T1000 (cell line): Measurements from ENCODE around the gene SLC39A1.
A peak's percentile ranks its signal among the peaks of the same experiment; 100 is the strongest.
"Not testable (repeated sequence)": the region's sequence is repeated elsewhere in the genome, so short reads cannot be mapped to it uniquely, and the experiment has no call there.

ENCODE experiments used
- DNase-seq: peaks from one replicate; lab custom pipeline; 2025; ENCODE audit warnings: mixed read lengths; lab: John Stamatoyannopoulos, UW

SLC39A1 gene

GRCh38 chr1:153963030-153963849 lies at the start of gene SLC39A1:
SLC39A1 (minus strand) TSS chr1:153963537; CDS start chr1:153962715, 822 bp downstream.
- peak; percentile 93 for DNase-seq

GRCh38 chr1:154012543-154012942 lies 49.2 kb upstream of the SLC39A1 start:
- DNase-seq, result not testable (repeated sequence)

GRCh38 chr1:154012129-154012528 lies 48.8 kb upstream of the SLC39A1 start:
- DNase-seq, result no peak

GRCh38 chr1:154006136-154006535 lies 42.8 kb upstream of the SLC39A1 start:
- no peak for DNase-seq

- DNase-seq, result no peak
Measured at GRCh38 chr1:154000420-154000819, 37.1 kb upstream of the SLC39A1 start.

GRCh38 chr1:153996882-153997281 lies 33.5 kb upstream of the SLC39A1 start:
- DNase-seq, result not testable (repeated sequence)

GRCh38 chr1:153995640-153996039 lies 32.3 kb upstream of the SLC39A1 start:
- no peak for DNase-seq

- no peak for DNase-seq
Measured at GRCh38 chr1:153995202-153995601, 31.9 kb upstream of the SLC39A1 start.

- no peak for DNase-seq
Measured at GRCh38 chr1:153991806-153992205, 28.5 kb upstream of the SLC39A1 start.

GRCh38 chr1:153991151-153991630 lies 27.9 kb upstream of the SLC39A1 start:
- DNase-seq, result no peak

- DNase-seq, result peak; percentile 86
Measured at GRCh38 chr1:153990468-153991150, 27.3 kb upstream of the SLC39A1 start, which contains the start of gene RPS27. RPS27 (plus strand) TSS chr1:153990762; CDS start chr1:153990797, 35 bp downstream.

- no peak for DNase-seq
Measured at GRCh38 chr1:153987621-153988020, 24.3 kb upstream of the SLC39A1 start.

GRCh38 chr1:153985941-153986761 lies 22.8 kb upstream of the SLC39A1 start, which contains the start of gene RAB13:
RAB13 (minus strand) TSS chr1:153986339; CDS start chr1:153986236, 103 bp downstream.
- peak; percentile 68 for DNase-seq

- DNase-seq, result peak; percentile 23
Measured at GRCh38 chr1:153985341-153985912, 22.1 kb upstream of the SLC39A1 start.

GRCh38 chr1:153984123-153984894 lies 21.0 kb upstream of the SLC39A1 start:
- no peak for DNase-seq

- DNase-seq, result not testable (repeated sequence)
Measured at GRCh38 chr1:153981735-153982134, 18.4 kb upstream of the SLC39A1 start.

GRCh38 chr1:153979091-153979490 lies 15.8 kb upstream of the SLC39A1 start:
- not testable (repeated sequence) for DNase-seq

GRCh38 chr1:153978274-153978909 lies 15.1 kb upstream of the SLC39A1 start:
- DNase-seq, result no peak

- DNase-seq, result peak; percentile 37
Measured at GRCh38 chr1:153977250-153978240, 14.2 kb upstream of the SLC39A1 start, which contains the start of gene JTB. JTB (minus strand) TSS chr1:153977674; CDS start chr1:153977252, 422 bp downstream.
